Activated T-cell treated with anti-CD3 and anti-CD28 coated beads for 4 hours (primary cell): ENCODE results near the gene ARHGAP28.

Experiments used
- DNase-seq: peaks from one replicate; pipeline ENCODE4 v3.0.0-alpha.2; 2020

Gene ARHGAP28

GRCh38 chr18:6732952-6733351, 3.4 kb downstream of the ARHGAP28 start:
- DNase-seq: no peak

DNA sequence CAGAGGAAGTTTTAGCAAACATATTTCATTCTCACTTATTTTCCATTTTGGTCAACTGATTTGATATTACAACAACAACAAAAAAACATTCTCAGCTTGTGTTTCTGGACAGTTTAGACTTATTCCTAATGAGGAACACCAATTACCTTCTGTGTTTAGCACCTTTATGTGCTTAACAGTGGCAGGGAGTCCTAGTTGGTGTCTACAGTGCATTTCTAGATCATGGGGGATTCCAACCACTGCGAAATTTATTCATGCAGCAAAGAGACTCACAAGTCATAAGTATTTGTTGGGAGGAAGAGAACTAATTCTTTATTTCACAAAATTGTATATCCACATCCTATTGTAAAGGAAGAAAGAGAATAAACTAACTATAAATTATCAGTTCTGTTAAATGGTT, 4.2 kb downstream of the ARHGAP28 start:
- no peak for DNase-seq

DNA sequence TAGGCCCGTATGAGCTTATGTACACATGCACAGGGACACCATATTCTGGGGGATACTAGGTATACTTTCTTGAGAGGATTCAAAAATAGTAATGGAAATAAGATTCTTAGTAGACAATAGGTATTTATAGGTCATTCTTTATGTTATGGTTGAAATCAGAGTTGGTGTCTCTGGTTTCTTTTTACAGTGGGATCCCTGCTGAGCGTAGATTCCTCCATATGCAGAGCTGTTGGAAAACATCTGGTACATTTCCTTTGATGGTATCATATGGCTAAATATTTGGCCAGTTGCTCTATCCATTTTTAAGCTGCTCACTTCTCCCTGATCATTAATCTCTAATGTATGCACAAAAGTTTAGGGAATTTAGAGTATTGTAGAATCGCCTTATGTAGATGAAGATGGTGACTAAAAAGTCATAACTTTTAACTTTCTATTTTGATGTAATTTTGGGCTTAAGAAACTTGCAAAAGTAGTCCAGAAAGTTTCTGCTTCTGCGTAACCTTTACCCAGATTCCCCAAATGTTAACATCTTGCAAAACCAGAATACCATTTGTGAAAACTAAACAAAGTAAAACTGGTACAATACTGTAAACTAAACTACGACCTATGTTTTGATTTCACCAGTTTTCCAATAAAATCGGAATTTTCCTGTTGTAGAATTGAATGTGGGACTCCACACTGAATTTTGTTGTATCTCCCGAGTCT, 5.4 kb downstream of the ARHGAP28 start:
- DNase-seq: no peak

GRCh38 chr18:6737833-6738232, 8.3 kb downstream of the ARHGAP28 start:
- no peak for DNase-seq

- no peak for DNase-seq
Observed at GRCh38 chr18:6738622-6739021, 9.1 kb downstream of the ARHGAP28 start.

DNA sequence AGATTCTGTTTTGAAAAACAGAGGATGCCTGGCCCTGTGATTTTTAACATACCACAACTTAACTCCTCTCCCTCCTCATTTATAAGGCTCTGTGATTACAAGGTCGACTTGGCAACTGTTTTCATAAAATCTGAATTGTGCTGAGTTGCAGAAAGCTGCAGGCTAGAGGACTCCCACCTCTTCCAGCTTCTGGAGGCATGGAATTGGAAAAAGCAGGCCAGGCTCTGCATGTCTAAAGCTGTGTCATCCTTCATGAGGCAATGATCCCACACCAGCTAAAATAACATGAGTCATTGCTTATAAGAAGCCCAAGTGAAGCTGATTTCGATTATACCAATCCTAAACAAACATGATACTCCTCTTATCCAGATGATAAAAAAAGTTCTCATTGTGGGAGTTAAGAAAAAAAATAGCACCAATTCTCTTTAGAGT, 11.7 kb downstream of the ARHGAP28 start:
- DNase-seq: no peak

- DNase-seq: no peak
Observed at GRCh38 chr18:6741786-6742185, 12.3 kb downstream of the ARHGAP28 start.

- DNase-seq: no peak
Observed at GRCh38 chr18:6743999-6744398, 14.5 kb downstream of the ARHGAP28 start.

DNA sequence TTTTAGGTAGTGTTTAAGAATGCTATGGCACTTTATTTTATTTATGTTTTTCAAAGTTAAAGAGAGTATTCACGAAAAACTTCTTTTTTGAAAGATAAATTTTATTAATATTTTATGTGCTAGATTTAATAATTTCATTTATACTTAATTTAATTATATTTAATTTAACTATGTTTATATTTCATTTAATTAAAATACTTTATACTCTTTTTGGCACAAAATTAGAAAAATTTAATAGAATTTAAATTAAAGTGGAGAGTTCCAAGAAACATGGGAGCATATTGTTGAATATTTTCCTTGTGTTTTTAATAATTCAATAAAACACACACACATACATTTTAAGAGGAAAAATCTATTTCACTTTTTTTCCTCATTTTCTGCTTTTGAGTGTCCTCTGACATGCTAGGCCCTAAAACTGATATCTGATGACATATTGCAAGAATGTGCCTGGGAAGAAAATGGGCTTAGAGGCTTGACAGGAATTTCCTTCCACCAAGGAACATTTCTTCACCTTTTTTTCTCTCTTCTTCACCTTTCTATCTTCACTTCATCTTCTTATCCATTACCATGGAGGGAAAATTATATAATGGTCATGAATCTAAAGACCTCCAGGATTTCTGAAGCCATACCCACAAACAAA, 15.4 kb downstream of the ARHGAP28 start:
- no peak for DNase-seq

- DNase-seq: no peak
Observed at GRCh38 chr18:6745504-6746031, 16.1 kb downstream of the ARHGAP28 start.

- no peak for DNase-seq
Observed at GRCh38 chr18:6746386-6746960, 17.0 kb downstream of the ARHGAP28 start.

DNA sequence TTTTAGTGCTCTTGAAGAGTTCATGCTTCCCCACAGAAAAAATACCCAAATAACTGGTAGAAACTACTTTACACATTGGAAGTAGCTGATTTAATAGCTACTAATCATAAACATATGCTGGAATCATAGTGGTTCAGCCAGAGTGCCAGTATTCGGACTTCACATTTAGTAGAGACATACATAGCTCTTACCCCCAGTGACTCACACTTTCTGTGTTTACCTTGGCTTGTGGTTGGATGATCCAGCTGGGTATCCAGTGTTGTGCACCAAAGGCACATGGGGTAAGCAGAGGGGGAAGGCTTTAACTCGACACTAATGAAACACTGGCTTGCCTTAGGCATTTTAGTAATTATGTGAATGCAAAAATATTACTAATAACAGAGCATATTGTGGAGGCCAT, 18.1 kb downstream of the ARHGAP28 start:
- no peak for DNase-seq

DNA sequence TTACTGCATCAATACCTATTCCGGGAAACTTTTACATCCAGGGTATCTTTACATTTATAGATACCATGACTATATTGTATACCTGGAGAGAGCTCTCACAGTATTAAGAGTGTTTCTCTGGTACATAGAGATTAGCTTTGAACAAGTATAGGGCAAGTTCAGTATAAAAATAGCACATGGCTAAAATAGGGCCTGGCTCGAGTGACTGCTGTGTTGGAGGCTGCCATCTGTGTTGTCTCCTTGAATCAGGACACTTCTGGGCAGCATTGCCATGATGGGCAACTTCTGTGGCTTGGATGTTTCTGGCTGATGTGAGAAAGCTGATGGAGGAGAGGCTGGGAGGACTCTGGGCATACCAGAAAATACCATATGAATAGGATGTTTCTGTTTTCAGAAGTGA, 18.7 kb downstream of the ARHGAP28 start:
- DNase-seq: no peak

GRCh38 chr18:6750411-6750810, 20.9 kb downstream of the ARHGAP28 start:
- DNase-seq: no peak

- DNase-seq: no peak
Observed at GRCh38 chr18:6751222-6751621, 21.7 kb downstream of the ARHGAP28 start.

DNA sequence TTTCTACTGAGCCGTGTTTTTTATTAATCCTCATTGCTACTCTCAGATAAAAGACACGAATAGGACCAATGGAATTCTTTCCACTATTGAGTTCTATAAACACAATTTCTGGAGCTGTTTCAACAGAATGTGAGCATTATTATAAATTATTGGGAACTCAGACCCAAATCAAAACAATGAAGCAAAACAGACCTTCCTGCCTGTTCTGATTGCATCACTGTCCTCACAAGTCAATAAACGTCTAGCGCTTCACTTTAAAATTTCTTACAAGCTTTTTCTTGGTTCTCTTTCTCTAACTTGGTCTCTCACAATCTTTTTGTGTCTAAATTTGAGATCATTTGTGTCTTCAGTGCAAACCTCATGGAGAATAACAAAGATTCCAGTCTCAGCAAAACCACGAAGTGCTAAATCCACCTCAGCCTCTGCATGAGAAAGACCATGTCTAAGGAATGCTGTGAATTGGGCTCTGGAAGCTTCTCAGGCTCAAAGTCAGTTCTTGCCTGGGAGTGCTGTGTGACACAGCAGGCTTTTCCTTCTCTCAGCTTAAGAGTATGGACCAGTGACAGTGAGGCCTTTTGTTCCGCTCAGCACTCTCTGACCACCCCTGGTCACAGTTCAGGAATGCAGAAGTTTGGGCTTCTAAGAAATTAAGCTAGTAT, 22.8 kb downstream of the ARHGAP28 start:
- DNase-seq: no peak

GRCh38 chr18:6755107-6755506, 25.6 kb downstream of the ARHGAP28 start:
- no peak for DNase-seq

DNA sequence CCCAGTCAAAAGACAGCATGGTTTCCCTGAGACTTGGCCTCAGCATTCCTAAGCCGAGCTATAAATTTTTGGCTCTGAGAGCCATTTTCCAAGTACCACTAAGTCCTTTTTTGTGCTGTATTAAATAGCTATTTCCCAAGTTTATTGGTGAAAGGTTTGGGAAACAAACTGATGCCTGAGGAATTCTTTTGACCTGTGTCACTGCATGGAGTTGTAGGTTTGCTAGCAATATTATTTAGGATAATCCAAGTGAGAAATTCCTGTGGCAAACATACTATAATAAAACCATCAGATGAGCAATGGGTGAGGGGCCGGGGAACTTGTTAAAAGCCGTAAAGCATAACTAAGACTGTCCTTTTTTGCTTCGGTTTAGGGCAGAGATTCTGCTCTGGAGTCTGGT, 28.4 kb downstream of the ARHGAP28 start:
- DNase-seq: no peak

DNA sequence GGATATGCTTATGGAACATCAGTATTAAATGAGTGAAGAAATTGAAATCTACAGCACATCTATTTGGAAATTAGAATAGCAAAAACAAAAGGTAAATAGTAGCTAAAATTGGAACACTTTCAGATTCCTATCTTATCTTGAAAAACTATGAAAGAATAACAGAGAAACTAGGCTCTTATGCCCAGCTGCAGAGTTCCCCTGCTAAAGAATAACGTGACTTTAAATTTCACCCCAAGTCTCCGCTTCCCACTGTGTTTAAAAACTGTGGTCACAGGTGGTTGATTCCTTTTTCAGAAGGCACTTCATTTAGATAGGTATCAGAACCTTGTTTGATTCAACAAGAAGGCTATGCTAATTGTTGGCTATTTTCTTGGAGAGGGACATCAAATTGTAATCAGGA, 30.1 kb downstream of the ARHGAP28 start:
- no peak for DNase-seq

- no peak for DNase-seq
Observed at GRCh38 chr18:6763524-6763923, 34.0 kb downstream of the ARHGAP28 start.

- DNase-seq: no peak
Observed at GRCh38 chr18:6764382-6764781, 34.9 kb downstream of the ARHGAP28 start.

GRCh38 chr18:6773777-6774176, 44.3 kb downstream of the ARHGAP28 start:
- DNase-seq: no peak

- no peak for DNase-seq
Observed at GRCh38 chr18:6775237-6775636, 45.7 kb downstream of the ARHGAP28 start.

- DNase-seq: no peak
Observed at GRCh38 chr18:6775702-6776101, 46.2 kb downstream of the ARHGAP28 start.
